GM18951 (cell line): ENCODE measurements around the gene DTNB.
"Not testable (repeated sequence)": the region's sequence is repeated elsewhere in the genome, so short reads cannot be mapped to it uniquely, and the experiment has no call there.

Experiments
- POLR2A ChIP-seq: IDR thresholded peaks from 4 replicates; pipeline ENCODE4 v1.6.1; 2011; ENCODE audit warnings: mild to moderate bottlenecking; ENCODE audit not compliant: insufficient read length, insufficient read depth; ENCODE audit errors: extremely low read depth
- in situ Hi-C: fragments of 300-500 bp; cut with MboI; formaldehyde crosslinking; loops from one replicate; pipeline ENCODE4 v1.12.0; 2022; ENCODE audit warnings: low sequenced_read_pairs, mixed read lengths, inconsistent platforms; ENCODE audit not compliant: unreplicated experiment

The DTNB gene

GRCh38 chr2:25416674-25417073, 256.7 kb downstream of the DTNB start:
- in situ Hi-C loops, result no loop called here
- TF ChIP-seq POLR2A, result no peak

GRCh38 chr2:25414781-25415180, 258.6 kb downstream of the DTNB start:
- in situ Hi-C loops, result no loop called here
- TF ChIP-seq POLR2A, result no peak

GRCh38 chr2:25413409-25413808, 260.0 kb downstream of the DTNB start:
- in situ Hi-C loops, result not testable (repeated sequence)

GRCh38 chr2:25411753-25412152, 261.6 kb downstream of the DTNB start:
- TF ChIP-seq POLR2A, result no peak
- in situ Hi-C loops, result no loop called here

GRCh38 chr2:25411281-25411680, 262.1 kb downstream of the DTNB start:
- TF ChIP-seq POLR2A, result no peak
- in situ Hi-C loops, result no loop called here

GRCh38 chr2:25410370-25410769, 263.0 kb downstream of the DTNB start:
- no peak for TF ChIP-seq POLR2A
- in situ Hi-C loops, result no loop called here

GRCh38 chr2:25409468-25409867, 263.9 kb downstream of the DTNB start:
- no peak for TF ChIP-seq POLR2A
- in situ Hi-C loops, result no loop called here

GRCh38 chr2:25409044-25409443, 264.3 kb downstream of the DTNB start:
- in situ Hi-C loops, result no loop called here
- TF ChIP-seq POLR2A, result no peak

- TF ChIP-seq POLR2A, result no peak
- in situ Hi-C loops, result no loop called here
These were observed 267.6 kb downstream of the DTNB start for GRCh38 chr2:25405611-25406295.

GRCh38 chr2:25403120-25403760, 270.1 kb downstream of the DTNB start:
- in situ Hi-C loops, result not testable (repeated sequence)

GRCh38 chr2:25402477-25402876, 270.9 kb downstream of the DTNB start:
- no peak for TF ChIP-seq POLR2A
- in situ Hi-C loops, result no loop called here

DNA sequence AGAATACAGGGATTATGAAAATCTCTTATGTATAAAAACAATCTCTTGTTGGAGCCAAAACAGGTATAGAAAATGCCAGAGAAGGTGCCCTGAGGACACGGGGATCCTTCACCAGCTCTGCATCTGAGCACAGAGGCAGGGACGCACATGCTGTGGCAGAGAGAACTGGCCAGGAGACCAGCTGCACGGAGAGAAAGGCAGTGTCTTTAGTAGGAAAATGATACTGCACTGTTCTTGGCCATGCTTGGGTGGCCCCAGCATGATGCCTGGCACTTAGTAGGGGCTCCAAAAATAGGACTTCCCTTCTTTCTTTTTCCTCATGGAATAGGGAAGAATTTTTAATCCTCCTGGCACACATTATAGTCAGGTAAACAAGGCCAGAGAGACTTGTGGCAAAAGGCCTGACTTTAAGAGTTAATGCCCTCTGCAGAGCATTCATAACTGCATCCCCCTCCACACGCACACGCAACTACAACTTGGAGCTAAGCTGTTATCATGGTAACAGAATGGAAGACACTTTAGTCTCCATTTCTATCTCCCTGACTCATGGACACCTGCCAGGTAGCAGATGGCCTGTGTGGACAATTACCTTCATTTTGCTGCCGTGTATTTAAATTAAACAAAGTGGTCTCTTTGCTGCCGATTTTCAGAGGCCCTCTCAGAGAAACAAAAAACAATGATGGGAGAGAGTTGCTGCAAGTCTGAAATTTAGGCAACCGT, 271.9 kb downstream of the DTNB start:
- in situ Hi-C loops, result no loop called here
- TF ChIP-seq POLR2A, result no peak

- TF ChIP-seq POLR2A, result no peak
- in situ Hi-C loops, result no loop called here
These were observed 272.7 kb downstream of the DTNB start for GRCh38 chr2:25400576-25401216.

DNA sequence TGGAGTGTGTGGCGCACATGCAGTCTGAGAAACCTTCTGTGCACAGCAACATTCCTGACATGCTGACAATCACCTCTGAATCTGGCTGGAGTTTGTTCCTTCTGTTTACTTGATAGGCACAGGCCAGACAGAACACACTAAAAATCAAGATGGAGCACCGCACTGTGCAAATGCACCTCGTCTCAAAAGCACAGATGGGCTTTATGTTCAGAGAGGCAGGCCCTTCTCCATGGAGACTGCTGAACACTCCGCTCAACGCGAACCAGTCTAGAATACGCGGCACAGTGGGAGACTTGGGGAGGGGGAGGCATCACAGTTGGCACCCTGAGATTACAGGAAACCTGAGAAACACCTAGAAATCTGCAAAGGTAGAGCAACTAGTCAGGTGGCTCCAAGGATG, 273.2 kb downstream of the DTNB start:
- in situ Hi-C loops, result no loop called here
- TF ChIP-seq POLR2A, result no peak

- in situ Hi-C loops, result no loop called here
- TF ChIP-seq POLR2A, result no peak
These were observed 274.8 kb downstream of the DTNB start for GRCh38 chr2:25398534-25398933.
